MM.1S (cell line): ENCODE results near the gene COMMD3.

ENCODE experiments used
- EZH2phosphoT487 ChIP-seq: fragments of 300-600 bp; sonication (generic); IDR thresholded peaks from 2 replicates; pipeline ENCODE4 v1.6.1; 2018; ENCODE audit warnings: antibody characterized with exemption, low read length
- TF ChIP-seq, protein P1 (sequence below): fragments of 300-600 bp; sonication (generic); IDR thresholded peaks from 2 replicates; pipeline ENCODE4 v1.5.1; 2016; ENCODE audit warnings: antibody characterized with exemption, low read length, mixed read lengths

DNA sequence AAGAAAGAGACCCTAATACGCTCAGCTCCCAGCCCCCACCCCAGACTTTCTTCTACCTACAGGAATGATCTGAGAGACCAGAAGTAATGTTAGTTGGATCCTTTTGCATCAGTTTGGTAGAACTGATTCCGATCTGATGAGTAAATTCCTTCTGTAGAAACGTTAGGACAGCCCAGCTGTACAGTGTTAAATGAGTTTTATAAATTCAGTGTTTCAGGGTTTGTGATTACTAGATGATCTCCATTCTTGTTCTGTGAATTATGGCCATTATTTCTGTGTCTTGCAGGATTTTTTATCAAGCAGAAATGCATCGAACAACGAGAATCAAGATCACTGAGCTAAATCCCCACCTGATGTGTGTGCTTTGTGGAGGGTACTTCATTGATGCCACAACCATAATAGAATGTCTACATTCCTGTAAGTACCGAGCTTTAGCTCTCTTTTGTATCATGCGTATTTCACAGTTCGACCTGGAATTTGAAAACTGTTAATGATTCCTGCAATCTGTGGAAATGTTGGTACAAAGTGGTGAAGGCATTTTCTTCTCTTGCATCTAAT lies 10.0 kb downstream of the COMMD3 start:
- TF ChIP-seq, protein P1, sequence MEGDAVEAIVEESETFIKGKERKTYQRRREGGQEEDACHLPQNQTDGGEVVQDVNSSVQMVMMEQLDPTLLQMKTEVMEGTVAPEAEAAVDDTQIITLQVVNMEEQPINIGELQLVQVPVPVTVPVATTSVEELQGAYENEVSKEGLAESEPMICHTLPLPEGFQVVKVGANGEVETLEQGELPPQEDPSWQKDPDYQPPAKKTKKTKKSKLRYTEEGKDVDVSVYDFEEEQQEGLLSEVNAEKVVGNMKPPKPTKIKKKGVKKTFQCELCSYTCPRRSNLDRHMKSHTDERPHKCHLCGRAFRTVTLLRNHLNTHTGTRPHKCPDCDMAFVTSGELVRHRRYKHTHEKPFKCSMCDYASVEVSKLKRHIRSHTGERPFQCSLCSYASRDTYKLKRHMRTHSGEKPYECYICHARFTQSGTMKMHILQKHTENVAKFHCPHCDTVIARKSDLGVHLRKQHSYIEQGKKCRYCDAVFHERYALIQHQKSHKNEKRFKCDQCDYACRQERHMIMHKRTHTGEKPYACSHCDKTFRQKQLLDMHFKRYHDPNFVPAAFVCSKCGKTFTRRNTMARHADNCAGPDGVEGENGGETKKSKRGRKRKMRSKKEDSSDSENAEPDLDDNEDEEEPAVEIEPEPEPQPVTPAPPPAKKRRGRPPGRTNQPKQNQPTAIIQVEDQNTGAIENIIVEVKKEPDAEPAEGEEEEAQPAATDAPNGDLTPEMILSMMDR, result no peak
- TF ChIP-seq EZH2phosphoT487, result no peak
